HepG2 (cell line): ENCODE data around the gene HES6. TPM values are rescaled to one million over a fixed set of nuclear protein-coding genes. Genes with fewer than 3 reads are reported as not detected.

Source experiments
- BRD4 ChIP-seq: sonication (generic); formaldehyde crosslinking; IDR thresholded peaks from 2 replicates; pipeline ENCODE4 v1.4.0; 2020; ENCODE audit warnings: missing genetic modification reagents
- ERF ChIP-seq: IDR thresholded peaks from 2 replicates; pipeline ENCODE4 v1.6.1; 2018; ENCODE audit warnings: missing biosample characterization, missing genetic modification reagents
- HINFP ChIP-seq: sonication (generic); formaldehyde crosslinking; IDR thresholded peaks from 2 replicates; pipeline ENCODE4 v1.4.0; 2020; ENCODE audit warnings: low read depth, mild to moderate bottlenecking, missing genetic modification reagents
- HNRNPL ChIP-seq: fragments of 200-400 bp; formaldehyde crosslinking; IDR thresholded peaks from 2 replicates; pipeline ENCODE4 v1.6.1; 2017; ENCODE audit warnings: mild to moderate bottlenecking, low read depth, low read length
- NFAT5 ChIP-seq: sonication (generic); formaldehyde crosslinking; IDR thresholded peaks from 2 replicates; pipeline ENCODE4 v1.4.0; 2020; ENCODE audit warnings: missing genetic modification reagents
- NR2C2 ChIP-seq: sonication (generic); formaldehyde crosslinking; IDR thresholded peaks from 2 replicates; pipeline ENCODE4 v1.4.0; 2020; ENCODE audit warnings: missing genetic modification reagents, mild to moderate bottlenecking, moderate library complexity, borderline replicate concordance
- PATZ1 ChIP-seq: sonication (generic); formaldehyde crosslinking; IDR thresholded peaks from 2 replicates; pipeline ENCODE4 v1.4.0; 2020; ENCODE audit warnings: missing genetic modification reagents
- PCBP2 ChIP-seq: fragments of 200-400 bp; formaldehyde crosslinking; optimal IDR thresholded peaks from 2 replicates; pipeline ENCODE3; 2018; ENCODE audit warnings: low read length, low read depth; ENCODE audit not compliant: poor library complexity, severe bottlenecking
- POLR2AphosphoS2 ChIP-seq: IDR thresholded peaks from 2 replicates; pipeline ENCODE4 v1.6.1; 2011; ENCODE audit warnings: low read depth, low read length, improper control_type of control experiment
- SIN3A ChIP-seq: IDR thresholded peaks from 2 replicates; pipeline ENCODE4 v1.6.1; 2011; ENCODE audit warnings: low read depth, mild to moderate bottlenecking, control low read depth, low read length, borderline replicate concordance
- ZNF562 ChIP-seq: sonication (generic); formaldehyde crosslinking; IDR thresholded peaks from 2 replicates; pipeline ENCODE4 v1.8.0; 2022; ENCODE audit warnings: missing genetic modification reagents, borderline replicate concordance
- ZNF576 ChIP-seq: sonication (generic); formaldehyde crosslinking; IDR thresholded peaks from 2 replicates; pipeline ENCODE4 v1.4.0; 2020; ENCODE audit warnings: mild to moderate bottlenecking, missing genetic modification reagents
- ZNF616 ChIP-seq: sonication (generic); formaldehyde crosslinking; IDR thresholded peaks from 2 replicates; pipeline ENCODE4 v1.5.0; 2020; ENCODE audit warnings: low read depth, mild to moderate bottlenecking, missing genetic modification reagents
- ZSCAN31 ChIP-seq: sonication (generic); formaldehyde crosslinking; IDR thresholded peaks from 2 replicates; pipeline ENCODE4 v1.5.0; 2020; ENCODE audit warnings: low read depth, mild to moderate bottlenecking, missing genetic modification reagents
- polyA plus RNA-seq, 8 experiments: library from polyadenylated mRNA; depleted of rRNA in 3 of 8; stranded (reverse) in 7 of 8; unstranded in 1 of 8; fragments of >200 nt; fragmentation: Illumina TruSeq in 4 of 8; extraction: Trizol in 4 of 8; gene quantifications; 2 replicates each; pipeline versions ENCODE4 v1.2.1 to v1.2.3, GENCODE V29; 2011 to 2016; ENCODE audit warnings: low read depth in 4 of 8, missing spikeins in 1 of 8, mixed read lengths in 1 of 8; ENCODE audit not compliant: insufficient read depth in 1 of 8
- total RNA-seq, 5 experiments: library from RNA; depleted of rRNA; stranded (reverse); fragments of >200 nt; fragmentation: Illumina TruSeq; extraction: Trizol; gene quantifications; 2 replicates each; pipeline ENCODE4 v1.2.3, GENCODE V29; 2016; ENCODE audit warnings: low read depth in 1 of 5

Gene HES6
- total and polyA plus RNA-seq, 2 of the 13 experiments (the other 11 are each of a cell fraction or from before 2014, with no cell fraction given), result 19.5 to 82.8 TPM

- TF ChIP-seq NFAT5 (CRISPR knock-in tag), result no peak
- no peak for TF ChIP-seq BRD4
- 0 out of 2 replicates have a peak, but pooled peaks have one; percentile 8 for TF ChIP-seq ZSCAN31 (CRISPR knock-in tag)
- TF ChIP-seq POLR2AphosphoS2, result peak; percentile 71
- no peak for TF ChIP-seq ZNF576 (CRISPR knock-in tag)
- TF ChIP-seq PCBP2, result no peak
- TF ChIP-seq ZNF562 (CRISPR knock-in tag), result no peak
- TF ChIP-seq PATZ1 (CRISPR knock-in tag), result 0 out of 2 replicates have a peak, but pooled peaks have one; percentile 2
- TF ChIP-seq HINFP (CRISPR knock-in tag), result no peak
- TF ChIP-seq ZNF616 (CRISPR knock-in tag), result no peak
- 0 out of 2 replicates have a peak, but pooled peaks have one; percentile 5 for TF ChIP-seq SIN3A
- peak; percentile 24; the same call in 1 of the 2 replicates for TF ChIP-seq NR2C2 (CRISPR knock-in tag)
- 0 out of 2 replicates have a peak, but pooled peaks have one; percentile 18 for TF ChIP-seq HNRNPL
- TF ChIP-seq ERF (CRISPR knock-in tag), result 0 out of 2 replicates have a peak, but pooled peaks have one; percentile 4
Observed at GRCh38 chr2:238286987-238287736, 47.3 kb upstream of the HES6 start (continued).
